SIG-M5 treated with dmso at 0.1 percent for 504 hours (cell line): Measurements from ENCODE around the gene SMIM38.

Experiments used
- DNase-seq: peaks from one replicate; lab custom pipeline; 2025; ENCODE audit not compliant: unreplicated experiment; lab: John Stamatoyannopoulos, UW

Gene SMIM38

DNA sequence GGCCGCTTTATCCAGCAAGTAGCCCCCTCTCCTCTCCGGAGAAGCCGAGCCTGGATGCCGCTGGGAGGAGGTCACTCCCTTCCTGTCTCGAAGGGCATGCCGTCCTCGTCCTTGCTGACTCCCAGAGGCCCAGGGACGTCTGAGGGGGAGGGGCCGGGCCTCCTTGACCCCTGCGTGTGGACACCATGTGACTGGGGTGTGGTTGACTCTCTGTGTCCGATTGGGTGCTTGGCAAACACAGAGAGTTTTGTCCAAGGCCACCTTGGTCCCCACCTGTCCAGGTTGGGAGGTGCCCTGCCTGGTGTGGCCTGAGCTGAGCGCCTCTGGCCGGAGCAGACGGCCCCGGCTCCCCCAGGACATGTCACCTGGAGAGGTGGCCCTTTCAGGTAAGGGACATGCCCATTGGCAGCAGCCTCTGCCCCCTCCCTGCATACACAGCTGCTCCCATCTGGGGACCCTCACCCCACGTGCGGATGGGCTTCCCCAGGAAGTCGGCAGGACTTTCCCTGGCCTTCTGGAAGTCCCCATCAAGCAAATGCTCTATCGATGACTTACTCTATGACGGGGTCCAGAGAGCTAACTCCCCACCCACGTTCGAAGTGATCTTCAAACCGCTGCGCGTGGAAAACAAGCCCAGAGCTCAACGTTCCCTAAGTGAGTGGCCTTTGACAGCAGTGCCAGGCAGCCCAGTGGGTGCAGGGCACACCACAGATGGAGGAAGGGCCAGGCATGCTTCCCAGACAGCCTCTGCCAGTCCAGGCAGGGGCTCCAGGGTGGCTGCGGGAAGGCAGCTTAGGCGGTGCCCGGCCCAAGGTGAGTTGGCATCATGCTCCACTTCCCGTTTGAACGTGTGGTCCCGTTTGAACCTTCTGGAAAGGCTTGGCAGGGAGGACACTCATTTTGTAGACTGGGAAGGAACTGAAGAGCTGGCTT lies at the start of gene SMIM38:
Gene SMIM38 (plus strand): TSS at position 634 of the 933 bp plus-strand sequence. CDS start 1,912 bp downstream, outside the sequence.
- no peak for DNase-seq

DNA sequence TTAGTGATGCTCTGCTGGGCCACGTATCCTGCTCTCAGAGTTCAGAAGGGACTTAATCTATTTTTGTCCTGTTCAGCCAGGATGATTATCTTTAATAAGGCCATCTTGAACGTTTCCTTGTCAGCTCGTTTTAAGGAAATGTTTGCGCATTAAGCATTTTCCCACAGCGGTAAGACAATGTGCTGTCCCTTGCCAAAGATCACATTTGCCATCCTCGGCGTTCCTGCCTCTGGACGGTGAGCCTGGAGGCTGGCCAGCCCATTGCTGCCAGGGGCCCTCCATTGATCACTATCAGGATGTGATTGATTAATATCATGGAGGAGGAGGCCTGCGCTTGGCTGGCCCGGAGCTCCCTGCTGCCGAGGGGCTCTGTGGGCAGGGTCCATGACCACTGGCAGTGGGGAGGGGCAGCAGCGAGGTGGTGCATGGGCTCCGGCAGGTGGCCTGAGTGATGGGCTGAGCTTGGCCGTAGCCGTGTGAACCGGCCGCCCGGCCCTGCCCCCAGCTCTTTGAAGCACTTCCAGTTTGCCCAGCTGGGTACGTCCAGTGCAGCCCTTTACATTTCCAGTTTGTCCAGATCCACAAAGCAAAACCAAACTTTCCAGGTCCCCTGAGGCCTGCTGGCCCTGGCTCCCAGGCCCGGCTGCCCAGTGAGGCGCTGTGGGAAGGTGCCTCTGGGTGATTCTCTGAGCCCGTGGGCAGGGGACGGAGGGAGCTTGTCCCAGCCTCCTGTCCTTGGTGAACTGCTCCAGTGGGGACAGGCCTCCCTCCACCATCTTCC lies 49.5 kb upstream of the SMIM38 start:
- peak; percentile 23 for DNase-seq

DNA sequence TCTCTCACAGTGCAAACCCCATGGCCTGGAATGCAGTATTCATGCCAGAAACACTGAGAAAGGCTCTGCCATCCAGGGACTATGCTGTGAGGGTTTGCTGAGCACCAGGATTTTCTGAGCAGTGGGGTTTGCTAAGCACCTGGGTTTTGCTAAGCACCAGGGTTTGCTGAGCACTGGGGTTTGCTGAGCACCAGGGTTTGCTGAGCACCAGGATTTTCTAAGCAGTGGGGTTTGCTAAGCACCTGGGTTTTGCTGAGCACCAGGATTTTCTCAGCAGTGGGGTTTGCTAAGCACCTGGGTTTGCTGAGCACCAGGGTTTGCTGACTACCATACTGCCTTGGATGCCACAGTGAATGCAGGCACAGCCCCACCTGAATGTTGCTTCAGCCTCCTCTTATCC lies 48.3 kb upstream of the SMIM38 start:
- no peak for DNase-seq

DNA sequence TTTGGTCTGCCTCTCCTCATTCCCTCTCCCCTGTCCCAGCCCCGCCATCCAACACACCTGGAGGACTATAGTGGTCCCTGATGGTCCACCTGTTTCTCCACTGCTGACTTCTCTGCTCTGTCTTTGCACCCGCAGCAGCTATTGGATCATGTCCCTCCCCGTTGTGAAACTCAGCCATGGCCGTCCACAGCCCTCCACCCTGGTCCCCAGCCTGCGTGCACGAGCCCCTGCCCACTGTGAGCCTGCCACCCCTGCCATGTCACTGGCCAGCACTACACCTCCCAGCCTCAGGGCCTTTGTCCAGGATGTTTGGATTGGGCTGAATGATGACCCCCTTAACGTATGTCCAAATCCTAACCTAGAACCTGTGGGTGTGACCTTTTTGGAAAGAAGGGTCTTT lies 47.7 kb upstream of the SMIM38 start:
- no peak for DNase-seq

DNA sequence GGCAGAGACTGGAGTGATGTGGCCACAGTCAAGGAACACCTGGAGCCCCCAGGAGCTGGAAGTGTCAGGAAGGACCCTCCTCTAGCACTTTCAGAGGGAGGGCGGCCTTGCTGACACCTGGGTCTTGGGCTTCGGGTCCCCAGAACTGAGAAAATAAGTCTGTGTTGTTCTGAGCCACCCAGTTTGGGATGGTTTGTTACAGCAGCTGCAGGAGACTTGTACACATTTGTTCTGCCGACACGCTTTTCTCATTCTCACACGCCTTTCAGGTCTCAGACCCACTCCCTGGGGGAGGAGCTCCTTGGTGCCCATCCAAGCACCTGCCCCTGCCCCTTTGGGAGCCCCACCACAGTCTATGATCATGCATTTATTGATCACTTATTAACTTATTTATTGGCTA lies 47.2 kb upstream of the SMIM38 start:
- DNase-seq: no peak

DNA sequence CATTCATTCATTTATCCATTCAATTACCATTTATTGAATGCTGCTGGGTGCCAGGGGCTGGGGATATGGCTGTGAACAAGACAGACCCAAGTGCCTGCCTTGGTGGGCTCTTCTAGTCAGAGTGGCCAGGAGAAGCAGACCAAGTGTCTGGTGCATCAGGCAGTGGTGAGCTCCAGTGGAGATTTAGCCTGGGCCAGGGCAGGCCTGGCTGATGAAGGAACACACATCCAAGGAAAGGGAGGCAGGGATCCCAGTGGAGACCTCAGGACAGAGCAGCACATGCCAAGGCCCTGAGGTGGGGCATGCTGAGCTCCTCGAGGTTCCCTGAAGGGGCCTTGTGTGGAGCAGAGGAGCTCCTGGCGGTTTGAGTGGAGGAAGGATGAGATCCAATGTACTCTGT lies 46.6 kb upstream of the SMIM38 start:
- DNase-seq: no peak

DNA sequence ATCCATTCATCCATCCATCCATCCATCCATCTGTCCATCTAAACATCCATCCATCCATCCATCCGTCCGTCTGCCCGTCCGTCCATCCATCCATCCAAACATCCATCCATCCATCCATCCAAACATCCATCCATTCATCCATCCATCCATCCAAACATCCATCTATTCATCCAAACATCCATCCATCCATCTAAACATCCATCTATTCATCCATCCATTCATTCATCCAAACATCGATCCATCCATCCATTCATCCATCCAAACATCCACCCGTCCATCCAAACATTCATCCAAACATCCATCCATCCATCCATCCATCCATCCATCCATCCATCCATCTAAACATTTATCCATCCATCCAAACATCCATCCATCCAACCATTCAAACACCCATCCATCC lies 45.3 kb upstream of the SMIM38 start:
- no peak for DNase-seq

DNA sequence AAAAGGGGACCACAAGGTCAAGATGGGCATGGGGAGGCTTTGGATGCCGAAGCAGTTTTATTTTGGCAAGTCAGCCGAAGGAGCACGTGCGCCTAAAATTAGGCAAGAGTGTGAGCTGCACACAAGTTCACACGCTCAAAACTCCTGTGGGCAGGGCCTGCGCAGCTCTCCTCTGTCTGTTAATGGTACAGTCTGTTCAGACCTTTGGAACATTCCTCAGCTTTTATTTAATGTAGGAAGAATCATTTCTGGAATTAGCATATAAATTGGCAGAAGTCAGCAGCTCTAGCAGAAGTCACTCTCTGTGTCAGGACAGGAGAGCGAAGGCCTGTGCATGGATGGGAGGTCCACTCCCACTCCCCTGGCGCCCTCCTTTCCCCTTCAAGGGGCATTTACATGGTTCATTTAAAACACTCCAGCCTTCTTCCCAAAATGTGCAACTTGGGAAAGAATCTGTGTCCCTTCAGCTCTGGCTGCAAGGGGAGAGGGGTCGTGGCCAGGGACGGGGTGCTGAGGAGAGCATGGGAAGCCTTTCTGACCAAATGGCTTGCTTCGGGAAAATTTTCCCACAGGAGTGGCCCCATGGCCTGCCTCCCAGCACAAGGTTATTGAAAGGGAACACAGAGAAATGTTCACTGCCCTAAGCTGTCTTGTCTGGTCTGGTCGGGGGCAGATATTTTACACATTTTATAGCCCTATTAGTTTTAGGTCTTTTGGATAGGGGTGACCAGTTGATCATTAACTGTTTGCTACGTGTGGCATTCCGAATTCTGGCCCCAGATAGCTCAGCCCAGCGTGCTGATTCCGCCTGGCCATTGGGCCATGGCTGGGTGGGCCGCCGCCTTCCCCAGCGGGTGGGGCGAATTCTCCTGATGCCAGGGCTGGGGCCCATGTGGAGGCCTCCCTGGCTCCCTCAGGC lies 43.9 kb upstream of the SMIM38 start:
- no peak for DNase-seq

DNA sequence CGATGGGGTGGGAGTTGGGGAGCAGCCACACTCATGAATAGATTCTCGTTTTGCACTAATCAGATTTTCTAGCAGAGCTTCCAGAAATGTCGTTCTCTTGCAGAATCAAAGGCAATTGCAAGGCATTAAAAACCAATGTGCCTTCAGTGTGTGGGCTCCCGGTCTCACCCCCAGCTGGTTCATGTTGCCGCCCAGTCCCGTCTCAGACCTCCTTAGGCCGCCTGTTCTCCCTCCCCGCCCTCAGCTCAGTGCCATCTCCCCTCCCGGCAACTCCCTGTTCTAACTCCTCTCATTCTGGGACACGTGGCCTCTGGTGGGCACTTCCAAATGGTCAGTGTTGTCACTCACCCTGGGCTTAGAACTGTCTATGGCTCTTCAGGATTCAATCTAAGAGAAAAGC lies 42.5 kb upstream of the SMIM38 start:
- DNase-seq: no peak

DNA sequence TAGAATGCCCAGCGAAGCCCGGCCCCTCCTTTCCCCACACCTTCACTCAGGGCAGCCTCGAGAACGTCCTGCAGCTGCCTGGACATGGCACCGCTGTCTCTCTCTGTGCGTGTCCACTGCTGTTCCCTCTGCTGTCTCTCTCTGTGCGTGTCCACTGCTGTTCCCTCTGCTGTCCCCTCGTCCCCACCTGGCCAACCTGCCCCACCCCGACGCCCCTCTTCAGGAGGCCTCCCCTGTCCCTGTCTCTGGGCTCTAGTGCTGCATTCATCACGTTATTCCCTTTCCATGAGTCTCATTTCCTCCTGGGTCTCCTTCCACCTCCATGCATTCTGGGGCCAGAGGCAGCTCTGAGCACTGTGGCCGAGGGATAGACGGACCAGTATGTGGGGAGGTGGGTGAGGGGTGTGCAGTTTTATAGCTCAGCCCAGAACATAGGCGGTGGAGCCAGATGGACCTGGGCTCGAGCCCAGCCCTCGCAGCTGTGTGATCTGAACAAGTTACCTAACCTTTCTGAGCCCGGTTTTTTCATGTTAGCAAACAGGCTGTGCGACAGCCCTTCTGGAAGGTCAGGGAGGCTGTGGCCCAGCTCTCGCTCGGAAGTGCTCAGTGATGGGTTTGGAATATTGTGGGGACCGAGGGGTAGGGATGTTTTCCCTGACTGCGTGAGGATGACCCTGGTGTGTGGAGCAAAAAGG lies 41.9 kb upstream of the SMIM38 start:
- no peak for DNase-seq

DNA sequence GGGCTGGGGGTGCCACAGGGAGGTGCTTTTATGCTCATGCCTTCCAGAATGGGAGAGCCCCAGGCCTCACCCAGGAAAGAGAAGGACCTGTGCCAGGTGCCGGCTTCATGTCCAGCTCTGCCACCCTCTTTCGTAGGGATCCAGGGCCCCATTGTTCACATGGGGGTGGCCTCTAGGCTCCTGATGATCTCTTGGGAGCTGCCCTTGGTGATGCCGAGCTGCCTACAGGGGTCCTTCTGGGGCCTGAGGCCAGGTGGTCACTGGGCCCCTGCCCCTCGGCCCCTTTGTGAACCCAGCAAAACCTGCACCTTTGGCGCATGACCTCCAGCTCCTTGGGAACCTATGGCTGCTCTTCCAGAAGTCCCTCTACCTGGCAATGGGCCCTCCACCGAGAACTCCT lies 41.4 kb upstream of the SMIM38 start:
- no peak for DNase-seq

DNA sequence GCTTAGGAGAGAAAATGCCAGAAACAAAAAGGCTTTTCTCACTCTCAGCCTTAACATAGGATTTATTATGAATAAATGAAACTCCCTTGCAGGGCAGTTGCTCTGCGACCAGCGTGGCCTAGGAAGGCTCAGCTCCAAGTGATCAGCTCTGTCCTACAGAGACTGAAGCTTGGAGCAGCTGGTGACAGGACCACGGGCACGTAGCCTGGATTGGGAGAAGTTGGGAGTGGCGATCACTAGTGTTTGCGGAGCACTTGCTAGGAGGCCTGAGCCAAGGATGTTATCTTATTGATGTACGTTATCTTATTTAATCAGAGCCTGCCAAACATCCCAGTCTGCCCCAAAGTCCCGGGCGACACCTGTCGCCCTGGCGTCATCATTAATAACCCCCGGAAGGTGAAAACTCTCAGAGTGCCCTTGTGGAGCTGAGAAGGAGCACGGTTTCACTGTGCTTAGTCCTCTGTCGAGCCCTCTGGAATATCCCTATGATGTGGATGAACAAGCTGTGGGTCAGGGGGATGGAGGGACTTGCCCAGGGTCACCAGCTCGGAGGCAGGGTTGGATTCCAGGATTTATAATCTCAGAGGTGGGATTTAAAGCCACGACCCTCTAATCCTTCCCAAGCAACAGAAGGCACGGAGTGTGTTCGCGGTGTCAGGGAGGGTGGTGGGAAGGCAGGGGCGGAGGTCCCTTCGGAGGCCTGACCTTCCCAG lies 40.8 kb upstream of the SMIM38 start:
- DNase-seq: no peak

DNA sequence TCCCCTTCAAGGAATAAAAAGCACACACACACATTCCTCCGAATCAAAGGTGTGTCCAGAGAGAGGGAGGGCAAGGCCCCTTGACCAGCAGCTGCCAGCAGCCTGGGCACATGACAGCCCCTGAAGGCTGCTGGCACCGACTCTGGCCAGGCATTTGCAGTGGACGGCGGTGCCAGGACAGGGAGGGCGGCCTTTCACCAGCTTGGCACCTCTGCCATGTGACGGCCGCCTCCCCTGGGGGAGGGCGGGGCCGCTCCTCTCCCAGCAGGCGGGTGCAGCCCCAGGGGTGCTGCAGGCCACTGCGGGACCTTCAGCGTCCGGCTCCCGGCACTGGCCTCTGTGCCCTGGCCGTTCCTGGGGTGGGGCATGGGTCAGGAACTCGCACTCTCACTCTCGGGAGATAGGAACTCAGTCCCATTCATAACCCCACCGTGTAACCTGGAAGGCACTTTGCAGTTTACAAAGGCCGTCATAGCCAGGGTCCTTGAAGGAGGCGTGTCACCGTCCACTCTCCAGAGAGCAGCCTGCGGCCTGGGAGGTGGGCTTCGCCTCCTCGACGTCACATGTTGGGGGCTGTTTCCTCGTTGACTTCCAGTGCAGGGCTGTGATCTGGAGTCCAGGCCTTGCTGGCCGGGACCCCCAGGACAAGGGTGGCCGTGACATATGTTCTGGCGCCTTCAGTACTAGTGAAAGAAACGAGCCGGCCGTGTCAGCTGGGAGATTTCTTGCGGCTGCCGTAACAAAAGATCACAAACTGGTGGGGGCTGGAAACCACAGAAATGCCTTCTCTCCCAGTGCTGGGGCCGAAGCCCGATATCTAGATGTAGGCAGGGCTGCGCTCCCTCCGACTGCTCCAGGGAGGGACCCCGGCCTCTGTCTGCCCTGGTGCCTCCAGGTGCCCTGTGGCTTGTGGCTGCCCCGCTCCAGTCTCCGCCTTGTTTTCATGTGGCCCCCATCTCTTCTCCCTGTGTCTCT lies 39.9 kb upstream of the SMIM38 start:
- DNase-seq: no peak

DNA sequence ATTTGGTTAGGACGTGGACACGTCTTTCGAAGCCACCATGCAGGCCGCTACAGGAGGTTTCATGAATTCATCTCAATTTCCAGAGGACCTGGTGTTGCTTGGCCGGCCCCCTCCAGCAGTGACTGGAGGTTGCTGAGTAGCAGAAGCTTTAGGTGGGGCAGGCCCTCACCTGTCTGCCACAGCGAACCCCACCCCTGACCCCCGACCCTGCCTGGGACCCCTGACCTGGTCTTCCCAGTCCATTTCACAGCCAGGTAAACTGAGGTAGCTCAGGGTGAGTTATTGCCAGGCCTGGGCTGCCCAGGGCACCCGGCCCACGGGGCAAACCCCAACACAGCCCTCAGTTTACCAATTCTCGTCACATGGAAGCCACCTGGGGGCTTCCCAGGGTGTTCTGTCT lies 39.1 kb upstream of the SMIM38 start:
- no peak for DNase-seq

DNA sequence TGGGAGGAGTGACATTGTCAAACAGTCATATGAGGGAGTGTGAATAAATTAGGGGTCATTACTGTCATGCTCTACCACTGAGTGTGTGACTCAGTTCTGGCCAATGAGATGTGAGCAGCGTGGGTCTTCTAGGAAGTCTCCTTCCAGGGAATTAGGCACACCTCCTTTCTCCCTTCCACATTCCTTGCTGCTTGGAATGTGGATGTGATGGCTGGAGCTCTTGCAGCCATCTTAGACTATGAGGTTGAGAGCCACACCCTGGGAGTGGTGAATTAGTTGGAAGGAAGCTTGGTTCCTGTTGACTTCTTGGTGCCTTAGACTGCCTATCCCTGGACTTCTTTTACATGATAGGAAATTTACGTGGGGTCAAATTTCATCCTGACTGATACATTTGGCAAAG lies 36.5 kb upstream of the SMIM38 start:
- DNase-seq: no peak

DNA sequence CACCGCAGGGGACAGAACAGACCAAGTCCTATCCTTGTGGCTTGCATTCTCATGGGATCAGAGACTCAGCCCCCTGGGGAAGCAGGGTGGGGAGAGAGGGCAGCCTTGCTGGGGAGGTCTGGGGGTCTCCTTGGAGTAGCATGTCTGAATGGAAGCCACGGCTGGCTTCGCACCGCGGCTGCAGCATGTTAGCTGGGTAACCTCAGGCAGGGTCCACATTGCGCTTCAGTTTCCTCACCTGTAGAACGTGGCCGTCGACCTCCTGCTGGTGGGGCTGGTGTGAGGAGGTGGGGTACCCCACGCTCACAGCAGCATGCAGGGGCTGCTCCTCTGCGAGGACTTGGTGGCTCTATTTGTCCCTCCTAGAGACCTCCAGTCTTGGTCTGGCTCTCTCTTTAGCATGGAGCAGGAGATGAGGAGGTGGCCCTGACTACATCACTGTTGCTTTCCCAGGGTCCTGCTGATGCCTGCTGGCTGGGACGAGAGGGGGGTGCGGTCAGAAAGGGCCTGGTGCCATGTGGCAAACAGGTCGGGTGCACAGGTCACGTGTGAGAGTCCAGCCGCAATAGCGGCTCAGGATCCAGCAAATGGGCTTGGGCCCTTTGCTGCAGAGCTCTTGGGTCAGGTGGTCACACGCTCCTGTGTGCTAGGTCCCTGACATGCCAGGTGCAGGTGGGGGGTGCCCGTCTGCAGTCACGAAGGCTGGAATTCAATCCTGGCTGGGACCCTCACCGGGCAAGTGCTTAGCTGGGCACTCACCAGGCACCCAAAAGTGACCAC lies 35.4 kb upstream of the SMIM38 start:
- no peak for DNase-seq

DNA sequence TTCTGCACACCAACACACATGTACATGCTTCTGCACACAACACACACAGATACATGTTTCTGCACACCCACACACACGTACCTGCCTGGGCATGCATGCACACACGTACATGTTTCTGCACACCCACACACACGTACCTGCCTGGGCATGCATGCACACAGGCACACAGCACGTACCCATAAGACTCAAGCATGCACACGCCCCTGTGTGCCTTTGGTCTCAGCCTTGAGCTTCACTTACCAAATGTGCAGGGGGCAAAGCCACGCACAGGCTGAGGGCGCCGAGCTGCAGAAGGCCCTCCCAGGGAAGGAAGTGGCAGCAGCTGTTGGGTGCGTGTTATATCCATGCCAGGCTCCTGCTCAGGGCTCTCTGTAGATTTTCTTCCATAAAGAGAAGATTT lies 34.7 kb upstream of the SMIM38 start:
- DNase-seq: no peak
